GM12865 (cell line): ENCODE data around the gene PSME3IP1.

ENCODE experiments used
- DNase-seq: peaks from one replicate; pipeline ENCODE4 v3.0.0; 2010; ENCODE audit warnings: low read depth
- H3K4me3 ChIP-seq: 2 replicates; pipeline ENCODE4 v1.5.1; 2011; ENCODE audit warnings: mild to moderate bottlenecking, low read depth, low read length, control low read depth
- TF ChIP-seq, protein P1 (sequence below): IDR thresholded peaks from 2 replicates; pipeline ENCODE4 v1.5.1; 2011; ENCODE audit warnings: low read length, control low read depth, low read depth, inconsistent platforms; ENCODE audit not compliant: insufficient read depth; ENCODE audit errors: missing control alignments

Gene PSME3IP1

DNA sequence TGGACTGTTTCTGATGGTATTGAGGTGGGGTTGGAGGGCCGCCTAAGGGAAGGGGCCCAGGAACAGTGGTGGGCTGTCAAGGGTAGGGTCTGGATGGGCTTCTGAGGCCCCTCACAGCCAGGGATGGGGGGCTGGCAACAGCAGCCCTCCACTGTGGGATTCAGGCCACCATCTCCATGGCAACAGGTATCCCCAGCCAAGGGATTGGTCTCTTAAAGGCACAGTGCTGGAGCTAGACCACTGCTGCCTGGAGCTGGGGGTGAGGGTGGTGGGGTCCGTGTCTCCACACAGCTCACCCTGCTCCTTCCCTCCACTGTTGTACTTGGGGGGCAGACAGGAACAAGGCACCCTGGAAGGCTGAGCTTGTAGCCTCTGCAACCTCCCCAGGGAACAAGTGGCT is 41.8 kb downstream of the PSME3IP1 start:
- TF ChIP-seq, protein P1, sequence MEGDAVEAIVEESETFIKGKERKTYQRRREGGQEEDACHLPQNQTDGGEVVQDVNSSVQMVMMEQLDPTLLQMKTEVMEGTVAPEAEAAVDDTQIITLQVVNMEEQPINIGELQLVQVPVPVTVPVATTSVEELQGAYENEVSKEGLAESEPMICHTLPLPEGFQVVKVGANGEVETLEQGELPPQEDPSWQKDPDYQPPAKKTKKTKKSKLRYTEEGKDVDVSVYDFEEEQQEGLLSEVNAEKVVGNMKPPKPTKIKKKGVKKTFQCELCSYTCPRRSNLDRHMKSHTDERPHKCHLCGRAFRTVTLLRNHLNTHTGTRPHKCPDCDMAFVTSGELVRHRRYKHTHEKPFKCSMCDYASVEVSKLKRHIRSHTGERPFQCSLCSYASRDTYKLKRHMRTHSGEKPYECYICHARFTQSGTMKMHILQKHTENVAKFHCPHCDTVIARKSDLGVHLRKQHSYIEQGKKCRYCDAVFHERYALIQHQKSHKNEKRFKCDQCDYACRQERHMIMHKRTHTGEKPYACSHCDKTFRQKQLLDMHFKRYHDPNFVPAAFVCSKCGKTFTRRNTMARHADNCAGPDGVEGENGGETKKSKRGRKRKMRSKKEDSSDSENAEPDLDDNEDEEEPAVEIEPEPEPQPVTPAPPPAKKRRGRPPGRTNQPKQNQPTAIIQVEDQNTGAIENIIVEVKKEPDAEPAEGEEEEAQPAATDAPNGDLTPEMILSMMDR = no peak
- no peak for DNase-seq
- no peak overlapping the region for H3K4me3 ChIP-seq

DNA sequence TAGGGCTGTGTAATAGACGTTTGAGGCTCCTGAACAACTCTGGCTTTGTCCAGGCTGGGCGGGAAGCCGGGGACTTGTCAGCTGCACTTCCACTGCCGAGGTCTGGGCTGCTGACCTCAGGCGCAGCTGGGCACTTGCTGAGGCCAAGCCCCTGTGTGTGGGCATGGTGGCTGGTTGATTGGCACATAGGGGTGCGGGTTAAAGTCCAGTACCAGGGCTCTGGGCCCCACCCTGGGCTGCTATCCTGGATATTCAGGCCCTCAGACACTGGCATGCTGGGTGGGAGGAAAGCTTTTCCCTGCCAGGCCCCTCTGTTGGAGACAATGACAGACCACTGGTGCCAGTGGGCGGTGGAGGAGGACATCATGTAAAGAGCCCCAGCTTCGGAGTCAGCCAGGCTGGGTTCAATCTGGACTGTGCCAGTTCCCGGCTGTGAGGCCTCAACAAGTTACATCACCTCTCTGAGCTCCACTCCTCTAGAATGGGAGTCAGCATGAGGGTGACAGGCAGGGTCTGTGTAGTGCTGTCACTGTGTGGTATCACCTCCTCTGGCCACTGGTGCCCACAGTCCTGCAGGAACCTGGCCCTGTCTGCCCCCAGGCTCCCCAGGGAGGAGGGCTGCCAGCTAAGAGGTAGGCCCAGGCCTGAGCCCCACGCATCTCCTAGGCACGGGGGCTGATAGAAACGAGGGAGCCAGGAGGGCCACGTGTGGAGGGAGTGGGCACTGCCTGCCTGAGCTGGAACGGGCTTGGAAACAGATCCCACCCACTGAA is 42.5 kb downstream of the PSME3IP1 start:
- DNase-seq = no peak
- no peak overlapping the region for H3K4me3 ChIP-seq
- TF ChIP-seq, protein P1 = no peak

DNA sequence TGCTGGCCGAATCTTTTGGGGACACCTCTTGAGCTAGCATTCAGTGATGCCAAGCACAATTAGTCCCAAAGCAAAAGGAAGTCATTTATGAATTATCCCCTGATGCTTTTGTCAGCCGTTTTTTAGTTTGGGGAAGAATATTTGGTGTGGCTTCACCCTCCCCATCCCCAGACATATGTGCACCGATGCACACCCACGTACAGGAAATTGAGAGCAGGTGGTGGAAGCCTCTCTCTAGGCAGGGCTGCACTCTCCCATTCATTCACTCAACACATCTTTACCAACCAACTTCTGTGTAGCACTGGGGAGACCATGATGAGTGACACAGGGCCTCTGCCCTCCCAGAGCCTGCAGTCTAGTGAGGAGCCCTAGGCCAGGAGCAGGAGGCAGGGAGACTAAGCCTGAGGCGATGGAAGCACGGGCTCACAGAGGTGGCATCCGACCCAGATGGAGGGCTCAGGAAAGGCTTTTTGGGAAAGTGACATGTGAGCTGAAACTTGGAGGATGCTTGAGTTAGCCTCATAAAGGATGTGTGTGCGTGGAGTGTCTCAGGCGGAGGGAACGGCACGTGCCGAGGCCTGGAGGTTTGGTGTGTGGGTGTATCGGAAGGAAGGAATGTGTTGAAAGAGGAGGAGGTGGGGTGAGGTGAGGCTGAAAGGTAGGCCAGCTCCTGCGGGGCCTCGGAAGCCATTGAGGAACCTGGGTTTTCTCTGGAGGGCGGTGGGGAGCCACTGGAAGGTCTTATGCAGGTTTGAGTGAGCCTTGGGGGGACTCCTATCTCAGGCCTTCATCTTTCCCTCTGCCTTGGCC is 43.8 kb downstream of the PSME3IP1 start:
- DNase-seq = peak; percentile 29
- TF ChIP-seq, protein P1 = no peak
- no peak overlapping the region for H3K4me3 ChIP-seq

DNA sequence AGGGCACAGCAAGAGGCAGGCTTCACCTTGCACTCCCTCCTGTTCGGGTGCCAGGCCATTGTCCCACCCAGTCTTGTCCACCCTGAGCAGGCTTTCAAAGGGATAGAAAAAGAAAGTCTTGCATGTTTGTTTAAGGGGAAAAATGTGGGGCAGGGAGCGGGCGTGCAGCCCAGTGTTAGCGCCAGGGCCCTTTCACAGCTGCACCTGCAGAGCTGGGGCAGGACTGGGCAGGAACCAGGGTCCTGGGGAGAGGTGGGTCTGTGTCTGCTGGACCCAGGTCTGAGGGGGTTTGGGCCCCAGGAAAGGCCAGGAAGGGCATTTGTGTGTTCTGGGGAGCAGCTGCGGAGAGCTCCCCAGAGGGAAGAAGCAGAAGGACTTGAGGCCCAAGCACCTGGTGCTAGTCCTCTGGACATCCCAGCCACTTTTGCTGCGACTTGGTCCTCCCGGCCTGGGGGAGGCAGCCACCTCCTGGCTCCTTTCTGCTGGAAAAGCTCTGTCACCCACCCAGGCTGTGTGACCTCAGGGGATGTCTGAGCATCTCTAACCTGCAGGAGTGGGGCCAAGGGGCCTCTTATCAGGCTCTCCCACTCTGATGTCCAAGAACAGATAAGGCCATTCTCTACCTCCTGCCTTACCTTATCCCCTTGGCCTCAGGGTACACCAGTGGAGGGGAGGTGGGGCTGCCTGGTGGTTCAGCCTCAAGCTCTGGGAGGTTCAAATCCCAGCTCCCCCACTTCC is 44.7 kb downstream of the PSME3IP1 start:
- no peak overlapping the region for H3K4me3 ChIP-seq
- TF ChIP-seq, protein P1 = no peak
- DNase-seq = no peak

DNA sequence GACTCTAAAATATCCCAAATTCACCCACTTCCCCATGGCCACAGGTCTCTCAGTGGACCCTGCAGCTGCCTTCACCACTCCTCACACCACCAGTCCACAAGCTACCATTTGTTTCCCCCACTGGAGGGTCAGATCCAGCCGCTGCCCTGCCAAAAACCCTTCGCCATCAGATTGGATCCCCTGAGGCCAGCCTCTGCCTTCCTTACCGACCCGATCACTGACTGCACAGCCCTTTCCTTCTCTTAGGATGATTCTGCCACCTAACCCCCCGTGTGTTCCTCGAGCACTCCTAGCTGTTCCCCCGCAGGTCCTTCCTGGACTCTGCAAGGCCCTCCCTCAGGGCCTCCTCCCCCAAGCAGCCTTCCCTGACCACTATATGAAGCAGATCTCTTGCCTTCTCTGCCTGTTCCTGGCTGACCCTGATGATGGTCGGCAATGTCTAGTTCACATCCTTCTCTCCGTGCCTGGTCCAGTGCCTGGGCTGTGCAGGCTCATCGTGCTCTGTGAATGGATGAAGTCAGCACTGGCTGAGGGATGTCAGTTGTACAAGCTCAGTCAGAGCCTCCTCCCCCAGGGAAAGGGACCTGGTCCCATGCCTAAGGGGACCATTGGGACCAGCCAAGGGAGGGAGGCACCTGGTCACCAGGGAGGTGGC is 47.4 kb downstream of the PSME3IP1 start:
- TF ChIP-seq, protein P1 = no peak
- H3K4me3 ChIP-seq = no peak overlapping the region
- no peak for DNase-seq

DNA sequence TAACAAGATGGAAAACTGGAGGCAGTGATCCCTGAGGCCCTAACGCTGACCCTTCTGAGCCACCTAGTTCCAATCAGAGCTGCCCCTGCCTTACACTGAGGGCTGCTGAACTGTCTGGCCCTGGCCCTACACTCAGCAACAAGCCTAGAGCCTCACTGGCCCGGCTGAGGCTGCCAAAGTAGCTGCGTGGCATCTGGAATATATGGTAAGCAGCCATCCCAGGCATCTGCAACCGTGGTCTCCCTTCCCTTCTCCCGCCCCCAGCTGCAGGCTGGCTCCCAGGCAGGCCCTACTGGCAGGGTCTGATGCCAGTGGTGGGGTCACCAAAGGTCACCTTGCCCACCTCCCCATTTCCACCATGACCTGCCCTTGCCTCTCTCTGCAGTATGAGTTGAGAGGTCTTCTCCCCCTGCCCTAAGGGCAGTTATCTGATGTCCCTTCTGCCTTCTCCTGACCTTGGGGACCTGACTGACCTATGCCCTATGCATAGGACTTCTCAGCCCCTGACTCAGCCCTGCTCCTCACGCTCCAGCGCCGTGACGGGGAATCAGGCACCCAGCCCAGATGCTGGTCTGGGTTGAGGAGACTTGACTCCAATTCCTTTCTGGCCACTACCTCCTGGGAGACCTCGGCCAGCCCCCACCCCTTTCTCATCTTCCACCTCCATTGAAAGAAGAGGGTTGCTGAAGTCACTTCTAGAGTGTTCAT is 48.1 kb downstream of the PSME3IP1 start:
- TF ChIP-seq, protein P1 = no peak
- no peak overlapping the region for H3K4me3 ChIP-seq
- no peak for DNase-seq
